Fibroblast of lung (primary cell): ENCODE measurements around the gene SDK2. TPM values are rescaled to one million over a fixed set of nuclear protein-coding genes. Genes with fewer than 3 reads are reported as not detected.
"Not testable (repeated sequence)": the region's sequence is repeated elsewhere in the genome, so short reads cannot be mapped to it uniquely, and the experiment has no call there.

ENCODE experiments used
- DNase-seq, 2 donors: peaks; one replicate each; pipeline versions ENCODE4 v3.0.0 to v3.0.0-alpha.2; 2010; ENCODE audit warnings: low read depth in 2 of 2
- H2AFZ ChIP-seq: 2 replicates; pipeline ENCODE4 v1.5.1; 2012; ENCODE audit warnings: low read length, control low read depth, inconsistent platforms
- H3K27ac ChIP-seq: 2 replicates; pipeline ENCODE4 v1.5.1; 2011; ENCODE audit warnings: low read length, control low read depth; ENCODE audit not compliant: insufficient read depth
- H3K27me3 ChIP-seq: 2 replicates; pipeline ENCODE4 v1.5.1; 2011; ENCODE audit warnings: mild to moderate bottlenecking, low read length; ENCODE audit not compliant: control insufficient read depth, insufficient read depth
- H3K36me3 ChIP-seq: 2 replicates; pipeline ENCODE4 v1.5.1; 2011; ENCODE audit warnings: low read length; ENCODE audit not compliant: control insufficient read depth, insufficient read depth
- H3K4me1 ChIP-seq: 2 replicates; pipeline ENCODE4 v1.5.1; 2011; ENCODE audit warnings: low read length; ENCODE audit not compliant: control insufficient read depth, insufficient read depth; ENCODE audit errors: extremely low read depth
- H3K4me2 ChIP-seq: 2 replicates; pipeline ENCODE4 v1.5.1; 2011; ENCODE audit warnings: low read length, control low read depth; ENCODE audit not compliant: insufficient read depth; ENCODE audit errors: extremely low read depth
- H3K4me3 ChIP-seq, 4 experiments: fragments of 200-600 bp in 1 of 4; sonication (generic) in 1 of 4; replicated peaks in 1 of 4; 2 replicates each; pipeline ENCODE4 v1.5.1; 2011 to 2016; ENCODE audit warnings: low read length in 4 of 4, low read depth in 3 of 4, mild to moderate bottlenecking in 3 of 4, control low read depth in 2 of 4, inconsistent platforms in 1 of 4, mixed read lengths in 1 of 4; ENCODE audit not compliant: insufficient read depth in 1 of 4; ENCODE audit errors: control extremely low read depth in 1 of 4
- H3K79me2 ChIP-seq: 2 replicates; pipeline ENCODE4 v1.5.1; 2012; ENCODE audit warnings: mild to moderate bottlenecking, low read length, inconsistent platforms; ENCODE audit not compliant: control insufficient read depth, insufficient read depth
- H3K9ac ChIP-seq: 2 replicates; pipeline ENCODE4 v1.5.1; 2011; ENCODE audit warnings: mild to moderate bottlenecking, low read length, control low read depth; ENCODE audit not compliant: insufficient read depth
- H3K9me3 ChIP-seq: 2 replicates; pipeline ENCODE4 v1.5.1; 2012; ENCODE audit warnings: low read depth, low read length; ENCODE audit not compliant: control insufficient read depth, insufficient read depth
- H4K20me1 ChIP-seq: 2 replicates; pipeline ENCODE4 v1.5.1; 2011; ENCODE audit warnings: low read length; ENCODE audit not compliant: control insufficient read depth, insufficient read depth; ENCODE audit errors: extremely low read depth
- EZH2 ChIP-seq: IDR thresholded peaks from 2 replicates; pipeline ENCODE4 v1.5.1; 2012; ENCODE audit warnings: low read length, control low read depth, mild to moderate bottlenecking; ENCODE audit errors: missing control alignments
- polyA plus RNA-seq, 2 donors: library from polyadenylated mRNA; depleted of rRNA in 1 of 2; stranded (reverse) in 1 of 2; unstranded in 1 of 2; fragments of >200 nt; gene quantifications; 2 replicates each; pipeline ENCODE4 v1.2.1, GENCODE V29; 2011 to 2012; ENCODE audit warnings: missing spikeins in 1 of 2
- total RNA-seq: library from RNA; depleted of rRNA; stranded (reverse); fragments of >200 nt; gene quantifications from 2 replicates; pipeline ENCODE4 v1.2.1, GENCODE V29; 2014
- TF ChIP-seq, protein P1 (sequence below), 2 donors: IDR thresholded peaks in 1 of 2; conservative IDR thresholded peaks in 1 of 2; 1 replicate in 1 of 2; 2 replicates in 1 of 2; pipeline ENCODE4 v1.5.1; 2011 to 2012; ENCODE audit warnings: low read length in 2 of 2, control low read depth in 1 of 2, inconsistent platforms in 1 of 2, low read depth in 1 of 2, mild to moderate bottlenecking in 1 of 2

SDK2 gene
- total and polyA plus RNA-seq, 2 donors (not counting 1 experiment from before 2014, with no cell fraction given) = under 0.01 to 0.01 TPM

DNA sequence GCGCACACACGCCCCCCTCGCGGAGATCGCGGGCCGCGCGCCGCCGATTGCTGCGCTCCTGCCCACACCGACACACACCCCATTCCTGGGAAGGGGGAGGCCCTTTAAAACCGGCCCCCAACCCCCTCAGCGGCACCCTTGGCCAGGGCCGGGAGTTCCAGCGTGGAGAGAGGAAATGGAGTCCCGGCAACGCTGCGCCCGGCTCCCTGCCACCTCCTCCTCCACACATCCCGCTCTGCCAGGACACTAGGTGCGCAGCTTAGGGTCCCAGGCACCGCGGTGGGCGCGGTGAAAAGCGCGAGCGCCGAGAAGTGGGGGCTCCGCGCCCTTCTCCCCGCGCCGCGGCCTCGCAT is 332.8 kb downstream of the SDK2 start:
- Histone ChIP-seq H3K9ac (peak overlapping the region; percentile 88), H3K4me1 (peaks cover 24% of the 10 kb centered on the region), H3K27ac (peak overlapping the region; percentile 96), H3K27me3 (no peaks in the 10 kb centered on the region), H2AFZ (peak overlapping the region; percentile 55), H4K20me1 (no peaks in the 10 kb centered on the region), H3K4me3 (peak overlapping the region; percentile 78 to 100 (median 93)), H3K36me3 (no peaks in the 10 kb centered on the region), H3K79me2 (peaks cover 45% of the 10 kb centered on the region), H3K4me2 (peak overlapping the region; percentile 66), H3K9me3 (no peaks in the 10 kb centered on the region)
- TF ChIP-seq, protein P1, sequence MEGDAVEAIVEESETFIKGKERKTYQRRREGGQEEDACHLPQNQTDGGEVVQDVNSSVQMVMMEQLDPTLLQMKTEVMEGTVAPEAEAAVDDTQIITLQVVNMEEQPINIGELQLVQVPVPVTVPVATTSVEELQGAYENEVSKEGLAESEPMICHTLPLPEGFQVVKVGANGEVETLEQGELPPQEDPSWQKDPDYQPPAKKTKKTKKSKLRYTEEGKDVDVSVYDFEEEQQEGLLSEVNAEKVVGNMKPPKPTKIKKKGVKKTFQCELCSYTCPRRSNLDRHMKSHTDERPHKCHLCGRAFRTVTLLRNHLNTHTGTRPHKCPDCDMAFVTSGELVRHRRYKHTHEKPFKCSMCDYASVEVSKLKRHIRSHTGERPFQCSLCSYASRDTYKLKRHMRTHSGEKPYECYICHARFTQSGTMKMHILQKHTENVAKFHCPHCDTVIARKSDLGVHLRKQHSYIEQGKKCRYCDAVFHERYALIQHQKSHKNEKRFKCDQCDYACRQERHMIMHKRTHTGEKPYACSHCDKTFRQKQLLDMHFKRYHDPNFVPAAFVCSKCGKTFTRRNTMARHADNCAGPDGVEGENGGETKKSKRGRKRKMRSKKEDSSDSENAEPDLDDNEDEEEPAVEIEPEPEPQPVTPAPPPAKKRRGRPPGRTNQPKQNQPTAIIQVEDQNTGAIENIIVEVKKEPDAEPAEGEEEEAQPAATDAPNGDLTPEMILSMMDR (conservative IDR thresholded peaks at IDR 0.05 in 1 of 2, IDR thresholded peaks at IDR 0.05 in 1 of 2; ENCODE audit: low read depth in 1 of 2, low read length in 2 of 2) = no peak
- TF ChIP-seq EZH2 = no peak
- no peak for DNase-seq

DNA sequence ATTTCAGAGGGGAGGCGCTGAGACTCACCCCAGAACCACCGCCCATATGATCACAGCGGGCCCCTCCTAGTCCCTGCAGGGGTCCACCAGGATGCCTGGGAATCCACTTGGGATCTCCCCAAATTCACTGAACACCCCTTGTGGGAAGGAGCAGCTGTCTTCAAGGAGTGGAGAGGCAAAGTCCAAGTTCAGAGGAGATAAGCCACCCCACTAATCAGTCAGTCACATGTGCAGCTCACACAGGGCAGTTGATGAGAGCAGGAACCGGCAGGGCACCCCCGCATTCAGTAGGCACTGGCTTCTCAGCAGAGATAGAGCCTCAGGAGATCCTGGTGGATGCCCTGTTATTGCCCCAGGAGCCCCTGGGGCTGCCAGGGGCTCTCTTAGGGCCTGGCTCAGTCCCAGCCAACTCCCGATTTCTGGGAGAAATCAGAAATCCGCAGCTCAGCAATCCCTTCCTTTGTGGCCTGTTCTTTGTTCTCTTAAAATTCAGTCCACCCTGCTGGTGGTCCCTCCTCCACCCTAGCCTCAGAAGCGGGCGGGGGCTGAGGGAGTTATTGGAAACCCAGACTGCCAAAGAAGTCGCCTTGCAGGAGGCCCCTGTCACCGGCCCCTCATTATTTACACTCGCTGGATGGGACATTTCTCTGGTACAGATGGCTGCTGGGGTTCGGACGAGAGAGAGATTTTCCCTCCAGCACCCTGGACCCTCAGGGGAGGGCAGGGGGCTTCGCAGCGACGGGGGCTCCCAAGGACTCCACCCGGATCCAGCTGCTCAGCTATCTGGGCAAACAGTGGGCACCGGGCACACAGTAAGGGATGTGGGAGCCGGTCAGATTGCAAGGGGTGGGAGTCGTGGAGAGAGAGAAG is 334.3 kb downstream of the SDK2 start:
- Histone ChIP-seq H4K20me1 (no peaks in the 10 kb centered on the region), H3K4me2 (peak overlapping the region; percentile 92), H3K4me1 (peaks cover 35% of the 10 kb centered on the region), H3K79me2 (peaks cover 57% of the 10 kb centered on the region), H3K4me3 (peak overlapping the region; percentile 88 to 100 (median 94)), H2AFZ (no peak overlapping the region), H3K27ac (peak overlapping the region; percentile 96), H3K36me3 (no peaks in the 10 kb centered on the region), H3K9me3 (no peaks in the 10 kb centered on the region), H3K27me3 (no peaks in the 10 kb centered on the region), H3K9ac (peak overlapping the region; percentile 88)
- no peak for DNase-seq
- TF ChIP-seq EZH2 = no peak
- TF ChIP-seq, protein P1 (conservative IDR thresholded peaks at IDR 0.05 in 1 of 2, IDR thresholded peaks at IDR 0.05 in 1 of 2; ENCODE audit: low read depth in 1 of 2, low read length in 2 of 2) = no peak

DNA sequence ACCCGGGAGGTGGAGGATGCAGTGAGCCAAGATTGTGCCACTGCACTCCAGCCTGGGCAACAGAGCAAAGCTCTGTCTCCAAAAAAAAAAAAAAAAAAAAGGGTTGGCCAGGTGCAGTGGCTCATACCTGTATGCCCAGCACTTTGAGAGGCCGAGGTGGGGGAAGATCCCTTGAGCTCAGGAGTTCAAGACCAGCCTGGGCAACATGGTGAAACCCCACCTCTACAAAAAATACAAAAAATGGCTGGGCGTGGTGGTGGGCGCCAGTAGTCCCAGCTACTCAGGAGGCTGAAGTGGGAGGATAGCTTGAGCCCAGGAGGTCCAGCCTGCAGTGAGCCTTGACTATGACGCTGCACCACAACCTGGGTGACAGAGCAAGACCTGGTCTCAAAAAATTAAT is 335.3 kb downstream of the SDK2 start:
- H3K4me2 ChIP-seq, H3K27me3 ChIP-seq, H2AFZ ChIP-seq, DNase-seq, H3K9me3 ChIP-seq, H3K36me3 ChIP-seq, H4K20me1 ChIP-seq, H3K9ac ChIP-seq: not testable (repeated sequence)
- Histone ChIP-seq H3K79me2 (peaks cover 67% of the 10 kb centered on the region), H3K4me1 (peaks cover 44% of the 10 kb centered on the region), H3K27ac (peak overlapping the region; percentile 29), H3K4me3 (peak overlapping the region in 2 of 4 experiments; percentile 90 to 100)
